Measurements from ENCODE around the gene MRC2. TPM values are rescaled to one million over a fixed set of nuclear protein-coding genes. Genes with fewer than 3 reads are reported as not detected.

MRC2 gene
- total RNA-seq, 1 donor from 2014 or later: 72.3 TPM

DNA sequence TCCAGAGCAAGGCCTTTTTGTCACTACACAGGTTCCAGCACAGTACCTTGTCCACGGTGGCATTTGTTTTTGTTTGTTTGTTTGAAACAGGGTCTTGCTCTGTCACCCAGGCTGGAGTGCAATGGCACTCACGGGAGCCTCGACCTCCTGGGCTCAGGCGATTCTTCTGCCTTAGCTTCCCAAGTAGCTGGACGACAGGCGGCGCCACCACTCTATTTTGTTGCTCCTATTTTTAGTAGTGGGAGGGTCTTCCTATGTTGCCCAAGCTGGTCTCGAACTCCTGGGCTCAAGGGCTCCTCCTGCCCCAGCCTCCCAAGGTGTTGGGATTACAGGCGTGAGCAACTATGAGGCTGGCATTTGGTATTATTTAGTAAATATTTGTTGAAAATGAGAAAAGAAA is 10.3 kb downstream of the MRC2 start:
- DNase-seq (ENCODE audit: low read depth, low spot score): no peak

DNA sequence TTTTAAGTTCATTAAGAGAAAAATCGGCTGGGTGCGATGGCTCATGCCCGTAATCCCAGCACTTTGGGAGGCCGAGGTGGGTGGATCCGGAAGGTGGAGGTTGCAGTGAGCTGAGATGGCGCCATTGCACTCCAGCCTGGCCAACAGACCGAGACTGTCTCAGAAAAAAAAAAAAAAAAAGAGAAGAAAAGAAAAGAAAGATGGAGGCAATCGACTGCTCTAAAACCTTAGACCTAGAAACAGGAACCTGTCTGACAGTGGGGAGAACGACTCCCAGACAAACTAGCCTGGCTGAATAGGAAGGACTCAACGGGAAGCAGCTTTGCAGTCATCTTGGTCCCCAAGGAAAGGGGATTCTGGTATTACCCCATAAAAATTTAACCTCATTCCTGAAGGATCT is 13.7 kb downstream of the MRC2 start:
- no peak for DNase-seq (ENCODE audit: low read depth, low spot score)

DNA sequence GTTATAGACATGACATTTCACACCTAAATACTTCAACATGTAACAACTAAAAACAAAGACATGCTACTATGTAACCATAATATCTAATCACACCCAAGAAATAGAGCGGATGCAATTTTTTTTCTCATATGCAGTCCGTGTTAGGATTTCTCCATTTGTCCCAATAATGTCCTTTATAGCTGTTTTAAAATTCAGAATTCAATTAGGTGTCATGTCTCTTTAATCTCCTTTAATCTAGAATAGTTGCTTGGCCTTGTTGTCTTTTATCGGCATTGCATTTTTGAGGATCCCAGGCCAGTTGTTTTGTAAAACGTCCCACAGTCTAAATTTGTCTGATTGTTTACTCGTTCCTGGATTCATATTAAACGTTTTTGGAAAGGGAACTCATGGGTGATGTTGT is 14.5 kb downstream of the MRC2 start:
- DNase-seq (ENCODE audit: low read depth, low spot score): no peak

GRCh38 chr17:62643496-62643895 is 16.0 kb downstream of the MRC2 start:
- DNase-seq (ENCODE audit: low read depth, low spot score): no peak

GRCh38 chr17:62644487-62645173 is 17.2 kb downstream of the MRC2 start:
- DNase-seq (ENCODE audit: low read depth, low spot score): no peak

- DNase-seq (ENCODE audit: low read depth, low spot score): no peak
Measured at GRCh38 chr17:62648251-62648955, 20.9 kb downstream of the MRC2 start.

- DNase-seq (ENCODE audit: low read depth, low spot score): no peak
Measured at GRCh38 chr17:62648956-62649294, 21.5 kb downstream of the MRC2 start.

GRCh38 chr17:62649570-62649969 is 22.1 kb downstream of the MRC2 start:
- DNase-seq (ENCODE audit: low read depth, low spot score): no peak

DNA sequence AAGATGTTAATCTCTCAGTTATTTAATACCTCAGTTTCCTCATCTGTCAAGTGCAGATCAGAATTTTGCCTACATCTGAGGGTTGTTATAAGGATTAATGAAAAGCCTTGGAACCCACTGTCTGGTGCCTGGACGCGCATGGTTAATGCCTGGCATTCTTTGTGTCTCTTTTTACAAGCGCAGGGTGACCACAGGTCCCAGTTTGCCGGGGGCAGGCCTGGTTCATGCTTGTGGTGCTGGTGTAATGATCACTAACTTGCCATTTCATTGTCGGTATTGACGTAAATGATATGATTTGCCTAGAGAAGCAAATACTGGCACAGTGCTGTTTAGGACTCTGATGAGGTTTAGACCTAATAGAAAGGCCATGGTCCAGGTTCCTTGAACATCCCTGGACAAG is 23.1 kb downstream of the MRC2 start:
- no peak for DNase-seq (ENCODE audit: low read depth, low spot score)

GRCh38 chr17:62652251-62653001 is 25.0 kb downstream of the MRC2 start:
- DNase-seq (ENCODE audit: low read depth, low spot score): no peak

DNA sequence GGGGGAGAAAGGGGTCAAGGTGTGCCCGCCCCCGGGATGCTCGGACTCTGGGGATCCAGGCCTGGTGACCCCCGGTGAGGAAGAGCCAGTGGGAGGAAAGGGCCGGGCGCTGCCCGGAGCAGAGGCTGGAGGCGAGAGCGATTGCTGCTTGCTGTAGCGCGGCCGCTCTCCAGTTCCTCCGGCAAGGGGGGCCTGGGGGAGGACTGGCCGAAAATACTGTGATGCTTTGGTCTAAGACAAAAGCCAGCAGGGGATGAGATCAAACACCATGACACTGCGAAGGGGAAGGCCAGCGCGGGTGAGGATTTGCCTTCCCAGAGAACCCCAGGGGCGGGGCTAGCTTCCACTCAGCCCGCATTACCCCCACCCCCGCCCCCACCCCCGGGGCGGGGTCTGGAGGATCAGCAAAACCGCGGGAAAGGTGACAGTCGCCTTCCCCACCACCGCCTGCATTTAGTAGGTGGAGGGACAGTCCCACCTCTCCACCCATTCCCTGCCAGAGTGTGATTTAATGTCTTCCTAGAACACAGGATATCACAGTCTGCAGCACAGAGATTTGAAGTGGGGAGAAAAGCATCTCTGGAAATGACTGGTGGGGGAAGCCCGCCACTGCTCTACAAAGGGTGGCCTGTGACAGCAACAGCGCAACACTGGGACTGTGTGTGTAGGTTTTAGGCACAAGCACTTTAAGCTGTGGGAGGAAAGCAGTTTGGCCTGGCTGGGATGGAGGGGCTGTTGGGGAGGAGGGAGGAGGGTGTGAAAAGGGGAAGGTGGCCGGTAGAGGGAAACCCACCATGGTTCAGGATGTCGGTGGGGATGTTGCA is 25.7 kb downstream of the MRC2 start:
- no peak for DNase-seq (ENCODE audit: low read depth, low spot score)

- no peak for DNase-seq (ENCODE audit: low read depth, low spot score)
Measured at GRCh38 chr17:62653826-62654761, 26.6 kb downstream of the MRC2 start.

- no peak for DNase-seq (ENCODE audit: low read depth, low spot score)
Measured at GRCh38 chr17:62655656-62656055, 28.2 kb downstream of the MRC2 start.

GRCh38 chr17:62656446-62656845 is 29.0 kb downstream of the MRC2 start:
- no peak for DNase-seq (ENCODE audit: low read depth, low spot score)

DNA sequence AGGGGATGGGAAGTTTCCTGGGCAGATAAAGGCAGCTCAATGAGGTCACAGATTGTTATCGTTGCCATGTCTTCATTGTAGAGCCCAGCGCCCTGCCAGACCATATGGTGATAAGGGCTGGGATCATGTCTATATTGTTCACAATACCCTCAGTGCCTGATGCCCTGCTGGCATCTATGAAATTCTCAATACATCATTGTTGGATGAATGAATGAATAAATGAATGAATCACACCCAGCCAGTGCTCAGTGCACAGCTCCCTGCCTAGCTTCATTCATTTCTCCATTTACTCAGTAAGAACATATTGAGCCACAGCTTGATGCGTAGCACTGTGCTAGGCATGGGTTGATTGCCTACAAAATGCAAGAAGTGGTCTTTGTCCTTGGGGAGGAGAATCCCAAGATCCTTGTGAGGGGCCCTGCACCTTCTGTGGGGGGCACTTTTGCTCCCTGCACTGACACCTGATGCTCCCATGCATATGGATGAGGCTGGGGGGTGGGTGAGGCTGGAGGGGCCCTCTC is 29.7 kb downstream of the MRC2 start:
- DNase-seq (ENCODE audit: low read depth, low spot score): no peak

GRCh38 chr17:62657690-62658089 is 30.2 kb downstream of the MRC2 start:
- no peak for DNase-seq (ENCODE audit: low read depth, low spot score)

DNA sequence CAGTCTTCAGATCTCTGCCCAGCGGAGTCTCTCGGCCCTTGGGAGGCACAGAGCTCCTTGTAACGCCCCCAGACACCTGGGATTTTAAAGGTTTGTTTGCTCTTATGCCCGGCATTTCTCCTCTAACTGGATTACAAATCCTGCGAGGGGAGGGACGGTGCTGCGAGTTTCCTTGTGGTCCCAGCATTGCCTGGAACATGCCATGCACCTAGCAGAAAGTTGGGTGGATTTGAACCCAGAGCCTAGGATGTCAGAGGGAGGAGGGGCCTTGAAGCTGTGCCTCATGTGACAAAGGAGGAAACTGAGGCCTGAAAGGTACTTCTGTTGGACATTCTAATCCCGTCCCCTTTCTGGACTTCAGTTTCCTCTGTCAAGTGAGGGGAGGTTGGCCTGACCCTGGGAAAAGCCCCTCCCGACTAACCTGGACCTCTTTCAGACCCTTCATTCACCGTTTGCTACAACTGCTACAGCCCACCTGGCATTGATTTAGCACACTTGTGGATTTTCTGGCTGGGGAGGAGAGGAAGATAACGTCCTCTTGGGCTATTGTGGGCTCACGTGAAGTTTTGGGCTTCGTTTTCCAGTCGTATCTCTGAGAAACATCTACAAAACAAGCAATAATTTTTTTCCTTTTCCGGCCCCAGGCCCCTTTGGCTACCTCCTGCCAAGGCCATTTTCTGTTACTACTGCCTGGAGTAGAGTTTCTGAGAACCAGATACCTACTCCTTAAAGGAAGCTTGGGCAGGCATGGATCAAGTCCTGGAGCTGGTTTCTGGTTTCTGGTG is 30.9 kb downstream of the MRC2 start:
- no peak for DNase-seq (ENCODE audit: low read depth, low spot score)

DNA sequence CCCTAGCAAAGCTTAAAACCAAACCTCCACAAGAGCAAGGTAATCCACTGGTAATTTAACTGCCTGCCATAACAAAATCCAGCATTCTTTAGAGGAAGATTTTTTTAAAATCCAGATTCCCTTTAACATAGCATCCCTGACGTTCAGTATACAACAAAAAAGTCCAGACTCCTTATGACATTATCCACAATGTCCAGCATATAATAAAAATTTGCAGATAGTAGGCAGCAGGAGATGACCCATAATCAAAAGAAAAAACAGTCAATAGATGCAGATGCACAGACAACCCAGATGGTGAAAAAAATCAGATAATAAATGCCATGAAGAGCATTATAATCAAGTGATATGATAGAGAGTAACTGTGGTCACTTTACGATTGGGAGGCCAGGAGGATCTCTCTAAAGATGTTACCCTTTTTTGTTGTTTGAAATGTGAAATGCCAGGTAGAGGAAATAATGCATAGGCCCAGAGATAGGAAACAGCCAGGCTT is 33.2 kb downstream of the MRC2 start:
- no peak for DNase-seq (ENCODE audit: low read depth, low spot score)

DNA sequence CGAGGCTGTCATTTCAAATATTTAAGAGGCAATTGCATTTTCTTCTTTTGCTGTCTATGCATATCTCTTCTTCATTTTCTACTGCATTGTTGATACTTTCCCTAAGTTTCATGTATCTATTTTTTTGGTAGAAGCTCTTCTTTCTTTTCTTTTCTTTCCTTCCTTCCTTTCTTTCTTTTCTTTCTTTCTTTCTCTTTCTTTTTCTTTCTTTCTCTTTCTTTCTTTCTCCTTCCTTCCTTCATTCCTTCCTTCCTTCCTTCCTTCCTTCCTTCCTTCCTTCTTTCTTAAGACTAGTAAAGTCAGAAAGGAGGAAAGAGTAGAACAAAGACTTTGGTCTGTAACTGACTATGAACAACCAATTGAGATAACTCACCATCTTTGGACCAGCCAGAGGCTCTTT is 33.9 kb downstream of the MRC2 start:
- no peak for DNase-seq (ENCODE audit: low read depth, low spot score)
